GM11168 (cell line): ENCODE measurements around the gene SLC16A7.

Source experiments
- in situ Hi-C: fragments of 300-500 bp; cut with MboI; formaldehyde crosslinking; loops from one replicate; pipeline ENCODE4 v1.12.0; 2022; ENCODE audit warnings: low sequenced_read_pairs; ENCODE audit not compliant: unreplicated experiment

Gene SLC16A7

GRCh38 chr12:59660148-59660547, 64.3 kb downstream of the SLC16A7 start:
- in situ Hi-C loops = no loop called here

GRCh38 chr12:59660921-59661597, 65.2 kb downstream of the SLC16A7 start:
- in situ Hi-C loops = no loop called here

DNA sequence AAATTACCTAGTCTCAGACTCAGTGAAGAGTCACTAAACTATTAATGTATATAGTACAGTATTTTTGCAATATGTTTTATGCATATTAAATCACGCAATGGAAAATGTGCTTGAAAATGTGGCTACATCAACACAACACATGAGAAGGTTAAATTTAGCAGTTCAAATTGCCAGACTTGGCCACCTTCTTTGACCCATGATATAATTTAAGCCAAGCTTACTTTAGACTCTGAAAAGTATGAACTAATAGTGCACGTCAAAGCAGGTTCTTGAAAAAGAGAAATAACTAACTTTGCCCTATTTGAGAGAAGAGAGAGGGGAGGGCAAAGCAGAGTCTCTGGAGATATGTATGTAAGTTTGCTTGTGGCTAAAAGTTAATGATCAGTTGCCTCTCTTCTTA, 68.7 kb downstream of the SLC16A7 start:
- in situ Hi-C loops = no loop called here

DNA sequence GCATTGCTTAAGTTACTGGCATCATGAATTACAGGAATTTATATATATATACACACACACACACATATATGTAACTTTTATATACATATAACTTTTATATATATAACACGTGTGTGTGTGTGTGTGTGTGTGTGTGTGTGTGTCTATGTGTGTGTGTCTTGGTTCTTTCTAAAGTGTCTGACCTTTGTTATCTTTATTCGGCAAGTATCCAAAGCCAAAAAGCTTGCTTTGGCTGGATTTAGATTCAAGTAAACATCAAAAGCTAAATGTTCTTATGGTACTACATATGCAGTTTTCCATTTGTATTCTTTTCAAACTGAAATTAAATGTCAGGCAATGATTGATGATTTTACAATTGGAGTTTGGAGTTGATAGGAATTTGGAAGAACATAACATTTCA, 69.9 kb downstream of the SLC16A7 start:
- in situ Hi-C loops = no loop called here

DNA sequence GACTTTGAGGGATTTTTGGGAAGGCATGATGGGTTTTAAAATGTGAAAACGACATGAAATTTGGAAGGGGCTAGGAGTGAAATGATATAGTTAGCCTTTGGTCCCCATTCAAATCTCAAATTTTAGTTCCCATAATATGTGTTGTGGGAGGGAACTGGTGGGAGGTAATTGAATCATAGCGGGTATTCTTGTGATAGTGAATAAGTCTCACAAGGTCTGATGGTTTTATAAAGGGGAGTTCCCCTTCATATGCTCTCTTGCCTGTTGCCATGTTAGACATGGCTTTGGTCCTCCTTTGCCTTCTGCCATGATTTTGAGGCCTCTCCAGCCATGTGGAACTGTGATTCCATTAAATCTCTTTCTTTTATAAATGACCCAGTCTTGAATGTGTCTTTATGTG, 72.8 kb downstream of the SLC16A7 start:
- in situ Hi-C loops = no loop called here

DNA sequence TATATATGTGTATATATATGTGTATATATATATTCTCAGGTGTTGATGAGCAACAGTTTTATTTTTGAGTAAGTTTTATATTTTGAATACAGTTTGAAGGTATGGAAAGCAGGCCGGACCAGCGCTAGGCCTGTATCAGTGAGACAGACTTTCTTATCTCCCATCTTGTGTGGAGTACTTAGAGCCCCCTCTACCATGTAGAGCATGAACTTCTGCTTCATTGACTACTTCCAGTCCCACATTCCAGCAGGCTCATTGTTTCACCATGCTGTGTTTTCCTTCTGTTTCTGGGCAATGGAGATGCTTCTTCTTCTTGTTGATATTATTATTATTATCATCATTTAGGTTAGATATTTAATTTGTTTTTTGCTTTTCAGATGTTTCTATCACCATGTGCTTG, 76.4 kb downstream of the SLC16A7 start:
- in situ Hi-C loops = no loop called here

- in situ Hi-C loops = no loop called here
Measured at GRCh38 chr12:59675461-59675860, 79.6 kb downstream of the SLC16A7 start.

- in situ Hi-C loops = no loop called here
Measured at GRCh38 chr12:59677857-59678256, 82.0 kb downstream of the SLC16A7 start.

DNA sequence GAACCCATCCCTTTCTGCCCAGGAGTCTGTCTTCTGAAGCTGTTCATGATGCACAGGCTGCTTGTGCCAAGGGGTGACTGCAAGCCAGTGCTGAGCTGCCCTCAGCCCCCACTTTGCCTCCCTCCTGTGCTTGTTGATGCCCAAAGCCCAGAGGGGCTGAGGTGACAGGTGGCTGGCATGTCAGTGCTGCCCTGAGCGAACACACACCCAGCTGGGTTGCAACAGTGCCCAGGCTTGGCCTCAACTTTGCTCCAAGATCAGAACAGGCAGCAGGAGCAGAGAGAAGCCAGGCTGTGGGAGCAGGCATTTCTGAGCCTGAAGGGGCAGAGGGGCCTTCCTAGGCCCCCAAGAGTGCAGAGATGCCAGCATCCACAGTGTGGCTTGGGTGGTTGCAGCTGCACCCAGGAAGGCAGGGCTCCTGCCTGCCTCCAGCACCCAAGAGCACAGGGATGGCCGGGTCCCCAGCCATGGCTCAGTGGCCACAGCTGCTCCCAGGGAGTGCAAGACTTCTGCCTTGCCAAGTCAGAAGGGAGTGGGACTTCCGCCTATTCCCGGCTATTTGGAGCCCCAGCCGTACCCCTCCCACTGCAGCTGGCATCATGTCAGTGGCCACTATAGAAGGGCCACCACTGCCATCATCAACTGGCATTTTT, 83.1 kb downstream of the SLC16A7 start:
- in situ Hi-C loops = no loop called here

DNA sequence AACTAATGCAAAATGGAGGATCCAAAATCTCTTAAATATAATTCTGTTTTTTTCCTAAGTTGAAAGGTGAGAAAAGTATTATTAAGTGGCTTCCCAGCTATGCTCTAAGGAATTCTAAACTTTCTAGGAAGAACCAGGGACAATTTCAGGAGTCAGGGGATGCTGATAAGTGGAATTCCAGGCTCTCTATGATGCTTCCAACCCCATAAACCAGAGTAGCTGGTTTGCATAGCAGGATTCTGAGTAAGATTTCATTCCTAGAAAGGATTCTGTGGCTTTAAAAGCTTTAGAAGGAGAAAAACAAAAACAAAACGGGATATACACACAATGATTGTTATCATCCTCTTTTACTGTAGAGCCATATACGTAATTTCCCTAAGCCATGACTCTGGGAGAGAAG, 93.9 kb downstream of the SLC16A7 start:
- in situ Hi-C loops = no loop called here

DNA sequence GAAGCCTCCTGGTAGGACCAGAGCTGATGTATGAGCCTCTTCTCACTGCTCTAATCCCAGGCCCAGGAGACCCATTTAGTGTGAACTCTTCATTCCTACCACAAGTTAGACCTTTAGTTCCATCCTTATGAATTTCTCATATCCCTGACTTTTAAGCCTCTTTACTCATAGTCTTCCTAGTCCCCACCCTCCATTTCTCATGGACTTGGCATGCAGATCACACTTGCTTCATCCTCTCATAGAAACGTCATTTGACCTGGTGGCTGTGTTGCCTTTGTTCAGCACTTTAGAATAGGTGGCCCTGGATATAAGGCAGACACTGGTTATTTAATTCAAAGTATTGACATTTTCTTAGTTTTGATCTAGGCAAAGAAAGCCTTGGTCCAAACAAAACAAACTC, 99.5 kb downstream of the SLC16A7 start:
- in situ Hi-C loops = no loop called here

- in situ Hi-C loops = no loop called here
Measured at GRCh38 chr12:59698600-59698999, 102.8 kb downstream of the SLC16A7 start.

DNA sequence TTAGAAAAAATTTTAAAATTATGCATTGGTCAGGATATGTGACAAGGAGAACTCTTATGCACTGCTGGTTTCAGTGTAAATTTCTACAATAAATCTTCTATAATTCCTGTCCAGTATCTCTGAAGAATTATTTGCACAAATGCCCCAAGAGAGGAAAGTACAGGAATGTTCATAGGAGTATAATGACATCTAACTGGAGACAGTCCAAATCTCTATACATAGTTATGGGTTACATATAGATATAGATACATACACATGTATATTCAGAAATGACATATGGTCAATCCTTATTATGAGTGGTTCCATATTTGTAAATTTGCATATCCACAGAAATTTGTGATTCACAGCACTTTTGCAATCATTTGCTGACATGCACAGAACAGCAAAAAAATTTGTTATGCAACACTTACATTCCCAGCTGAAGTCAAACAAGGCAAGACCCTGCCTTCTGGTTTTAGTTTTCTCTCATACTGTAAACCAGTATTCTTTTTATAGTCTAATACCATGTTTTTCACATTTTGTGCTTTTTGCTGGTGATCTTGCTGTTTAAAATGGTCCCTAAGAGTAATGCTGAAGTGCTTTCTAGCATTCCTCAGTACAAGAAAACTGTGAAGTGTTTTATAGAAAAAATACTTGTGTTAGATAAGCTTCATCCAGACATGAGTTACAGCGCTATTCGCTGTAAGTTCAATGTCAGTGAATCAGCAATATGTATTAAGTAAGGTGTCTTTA, 103.8 kb downstream of the SLC16A7 start:
- in situ Hi-C loops = no loop called here

GRCh38 chr12:59700153-59700450, 104.3 kb downstream of the SLC16A7 start:
- in situ Hi-C loops = no loop called here

DNA sequence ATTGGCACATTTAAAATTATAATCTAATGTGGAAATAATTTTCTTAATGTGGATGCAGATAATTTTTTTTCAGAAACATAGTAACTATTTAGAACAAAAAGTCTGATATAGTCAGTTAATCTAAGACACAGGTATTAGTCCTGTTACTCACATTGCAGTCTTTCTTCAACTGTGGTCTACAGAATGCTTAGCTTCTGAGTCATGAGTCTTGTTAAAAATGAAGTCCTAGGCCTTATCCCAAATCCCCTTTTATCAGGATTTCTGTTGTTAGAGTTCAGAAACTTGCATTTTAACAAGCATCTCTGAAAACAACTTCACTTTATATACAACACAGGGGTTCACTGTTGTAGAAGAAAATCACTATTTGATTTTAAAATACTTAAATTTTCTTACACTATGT, 112.2 kb downstream of the SLC16A7 start:
- in situ Hi-C loops = no loop called here

- in situ Hi-C loops = no loop called here
Measured at GRCh38 chr12:59708484-59708883, 112.7 kb downstream of the SLC16A7 start.

DNA sequence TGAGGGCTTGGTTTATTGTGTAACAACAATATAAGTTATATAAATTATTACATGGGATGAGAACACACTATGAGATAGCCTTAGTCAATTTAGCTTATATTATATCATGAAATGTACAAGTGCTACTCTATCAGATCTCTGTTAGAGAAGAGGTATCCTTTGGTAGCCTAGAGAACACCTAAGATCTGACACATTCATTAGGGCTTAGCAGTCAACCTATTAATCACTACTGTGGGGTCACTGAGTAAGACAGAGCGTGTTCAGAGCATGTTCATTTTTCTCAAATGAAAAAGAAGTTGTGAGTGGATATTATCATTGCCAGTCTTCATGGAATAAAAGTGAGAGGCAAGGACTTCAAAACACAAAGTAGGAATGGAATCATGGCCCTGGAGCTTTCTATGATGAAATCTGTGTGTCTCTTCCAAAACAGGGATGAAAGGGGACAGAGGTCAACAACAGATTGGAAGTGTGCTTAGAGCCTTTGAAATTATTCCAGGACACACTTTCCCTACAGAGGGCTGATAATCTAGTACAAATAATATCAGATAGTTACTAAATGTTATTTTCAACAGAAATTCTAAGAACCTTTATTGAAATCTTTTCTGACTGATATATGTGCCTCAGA, 114.3 kb downstream of the SLC16A7 start:
- in situ Hi-C loops = no loop called here

- in situ Hi-C loops = no loop called here
Measured at GRCh38 chr12:59710964-59711363, 115.1 kb downstream of the SLC16A7 start.

- in situ Hi-C loops = no loop called here
Measured at GRCh38 chr12:59715434-59715833, 119.6 kb downstream of the SLC16A7 start.

- in situ Hi-C loops = no loop called here
Measured at GRCh38 chr12:59716043-59716442, 120.2 kb downstream of the SLC16A7 start.

DNA sequence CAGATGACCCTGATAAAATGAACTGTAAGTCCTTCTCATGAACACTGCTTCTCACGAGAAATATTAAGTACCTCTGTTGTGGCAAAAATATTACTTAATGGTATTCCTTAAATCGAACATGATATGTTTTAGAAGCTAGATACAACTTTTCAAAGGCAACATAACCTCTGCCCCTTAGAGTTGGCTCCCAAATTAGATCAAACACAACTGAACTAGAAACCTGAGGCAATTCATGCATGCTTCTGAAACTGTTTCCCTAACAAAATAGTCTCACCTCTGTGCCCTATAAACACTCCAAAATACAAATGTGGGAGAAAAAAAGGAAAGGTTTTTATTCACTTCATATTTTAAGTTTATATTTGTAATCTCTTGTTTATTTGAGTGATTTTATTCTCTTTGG, 121.6 kb downstream of the SLC16A7 start:
- in situ Hi-C loops = no loop called here
